Dedifferentiated amniotic fluid mesenchymal stem cell (primary cell): ENCODE results near the gene LPCAT1.
"Not testable (repeated sequence)": the region's sequence is repeated elsewhere in the genome, so short reads cannot be mapped to it uniquely, and the experiment has no call there.

Source experiments
- DNase-seq: peaks from one replicate; pipeline ENCODE4 v3.0.0-alpha.2; 2016; ENCODE audit errors: extremely low spot score

LPCAT1 gene

GRCh38 chr5:1521671-1522600, 1.8 kb downstream of the LPCAT1 start:
- DNase-seq: peak; percentile 67

- DNase-seq: no peak
Measured at GRCh38 chr5:1520791-1521453, 2.8 kb downstream of the LPCAT1 start.

- no peak for DNase-seq
Measured at GRCh38 chr5:1519631-1520210, 4.0 kb downstream of the LPCAT1 start.

- no peak for DNase-seq
Measured at GRCh38 chr5:1517838-1518237, 5.9 kb downstream of the LPCAT1 start.

- peak; percentile 17 for DNase-seq
Measured at GRCh38 chr5:1516615-1517601, 6.9 kb downstream of the LPCAT1 start.

- DNase-seq: no peak
Measured at GRCh38 chr5:1515921-1516571, 7.7 kb downstream of the LPCAT1 start.

- no peak for DNase-seq
Measured at GRCh38 chr5:1515311-1515920, 8.3 kb downstream of the LPCAT1 start.

- not testable (repeated sequence) for DNase-seq
Measured at GRCh38 chr5:1514819-1515310, 8.9 kb downstream of the LPCAT1 start.

GRCh38 chr5:1514027-1514818, 9.5 kb downstream of the LPCAT1 start:
- no peak for DNase-seq

- DNase-seq: no peak
Measured at GRCh38 chr5:1513326-1514026, 10.3 kb downstream of the LPCAT1 start.

GRCh38 chr5:1512541-1513291, 11.0 kb downstream of the LPCAT1 start:
- no peak for DNase-seq

- DNase-seq: no peak
Measured at GRCh38 chr5:1511651-1512540, 11.9 kb downstream of the LPCAT1 start.

GRCh38 chr5:1511048-1511447, 12.7 kb downstream of the LPCAT1 start:
- DNase-seq: no peak

- DNase-seq: no peak
Measured at GRCh38 chr5:1510631-1511030, 13.1 kb downstream of the LPCAT1 start.

GRCh38 chr5:1510151-1510561, 13.6 kb downstream of the LPCAT1 start:
- no peak for DNase-seq

GRCh38 chr5:1509346-1510085, 14.2 kb downstream of the LPCAT1 start:
- DNase-seq: no peak
